Right lobe of liver (tissue), 4 donors: ENCODE data around the gene OR2J2.
"Not testable (repeated sequence)": the region's sequence is repeated elsewhere in the genome, so short reads cannot be mapped to it uniquely, and the experiment has no call there.

ENCODE experiments used
- CTCF ChIP-seq, 4 donors: fragments of 200-600 bp in 3 of 4; fragments of 450-650 bp in 1 of 4; IDR thresholded peaks; one replicate each; pipeline versions ENCODE4 v1.5.1 to v1.8.0; 2016 to 2022; ENCODE audit warnings: antibody characterized with exemption in 4 of 4, mild to moderate bottlenecking in 2 of 4
- POLR2A ChIP-seq: fragments of 450-650 bp; IDR thresholded peaks from one replicate; pipeline ENCODE4 v1.6.1; 2017; ENCODE audit warnings: antibody characterized with exemption, mild to moderate bottlenecking
- donor health status: DM: no; HTN: no; CAD: no.
- donor health status: DM: no; HTN: no; CAD: no.
- donor health status: DM: no; HTN: yes; CAD: no.

- TF ChIP-seq CTCF (IDR thresholded peaks at IDR 0.05); POLR2A: not testable (repeated sequence)
These were observed 18.0 kb downstream of the OR2J2 start for GRCh38 chr6:29188659-29189058.
